Measurements from ENCODE around the gene CHORDC1. TPM values are rescaled to one million over a fixed set of nuclear protein-coding genes. Genes with fewer than 3 reads are reported as not detected.
"Not testable (repeated sequence)": the region's sequence is repeated elsewhere in the genome, so short reads cannot be mapped to it uniquely, and the experiment has no call there.

The CHORDC1 gene
- total RNA-seq, 1 donor from 2014 or later: 21.4 TPM

GRCh38 chr11:90192869-90193582 lies 29.8 kb downstream of the CHORDC1 start:
- no peak overlapping the region for H3K27ac ChIP-seq (ENCODE audit: low read depth, low read length)
- H3K36me3 ChIP-seq (ENCODE audit: control insufficient read depth in 3 of 3, insufficient read depth in 3 of 3, low read length in 3 of 3): peaks cover 0 to 4% (median 0%) of the 10 kb centered on the region in 3 donors

GRCh38 chr11:90189011-90189410 lies 33.8 kb downstream of the CHORDC1 start:
- H3K4me1 ChIP-seq (ENCODE audit: control insufficient read depth in 3 of 3, insufficient read depth in 3 of 3, low read length in 3 of 3): no peaks in the 10 kb centered on the region
- no peaks in the 10 kb centered on the region for H3K36me3 ChIP-seq (ENCODE audit: control insufficient read depth in 3 of 3, insufficient read depth in 3 of 3, low read length in 3 of 3)
- no peak overlapping the region for H3K4me3 ChIP-seq (ENCODE audit: low read length in 3 of 3)
- no peak overlapping the region for H3K27ac ChIP-seq (ENCODE audit: low read depth, low read length)
- no peak overlapping the region for H3K9ac ChIP-seq (ENCODE audit: low read depth in 1 of 3, low read length in 3 of 3)
- no peaks in the 10 kb centered on the region for H3K27me3 ChIP-seq (ENCODE audit: control insufficient read depth in 3 of 3, insufficient read depth in 3 of 3, low read length in 3 of 3)
- no peaks in the 10 kb centered on the region for H3K9me3 ChIP-seq (ENCODE audit: control insufficient read depth in 3 of 3, low read length in 3 of 3)

More at GRCh38 chr11:90192869-90193582, 29.8 kb downstream of the CHORDC1 start:
- Histone ChIP-seq H3K9ac (ENCODE audit: low read depth in 1 of 3, low read length in 3 of 3) (no peak overlapping the region), H3K27me3 (ENCODE audit: control insufficient read depth in 3 of 3, insufficient read depth in 3 of 3, low read length in 3 of 3) (no peaks in the 10 kb centered on the region), H3K4me1 (ENCODE audit: control insufficient read depth in 3 of 3, insufficient read depth in 3 of 3, low read length in 3 of 3) (no peaks in the 10 kb centered on the region), H3K4me3 (ENCODE audit: low read length in 3 of 3) (no peak overlapping the region), H3K9me3 (ENCODE audit: control insufficient read depth in 3 of 3, low read length in 3 of 3) (no peaks in the 10 kb centered on the region)

GRCh38 chr11:90187839-90188238 lies 35.0 kb downstream of the CHORDC1 start:
- no peak overlapping the region for H3K9ac ChIP-seq (ENCODE audit: low read depth in 1 of 3, low read length in 3 of 3)
- no peak overlapping the region for H3K27ac ChIP-seq (ENCODE audit: low read depth, low read length)
- no peaks in the 10 kb centered on the region for H3K9me3 ChIP-seq (ENCODE audit: control insufficient read depth in 3 of 3, low read length in 3 of 3)
- H3K27me3 ChIP-seq (ENCODE audit: control insufficient read depth in 3 of 3, insufficient read depth in 3 of 3, low read length in 3 of 3): no peaks in the 10 kb centered on the region
- H3K4me3 ChIP-seq (ENCODE audit: low read length in 3 of 3): no peak overlapping the region
- H3K4me1 ChIP-seq (ENCODE audit: control insufficient read depth in 3 of 3, insufficient read depth in 3 of 3, low read length in 3 of 3): no peaks in the 10 kb centered on the region
- no peaks in the 10 kb centered on the region for H3K36me3 ChIP-seq (ENCODE audit: control insufficient read depth in 3 of 3, insufficient read depth in 3 of 3, low read length in 3 of 3)

- Histone ChIP-seq H3K36me3 (ENCODE audit: control insufficient read depth in 3 of 3, insufficient read depth in 3 of 3, low read length in 3 of 3) (peaks cover 0 to 4% (median 0%) of the 10 kb centered on the region in 3 donors), H3K27ac (ENCODE audit: low read depth, low read length) (no peak overlapping the region), H3K9ac (ENCODE audit: low read depth in 1 of 3, low read length in 3 of 3) (no peak overlapping the region), H3K4me1 (ENCODE audit: control insufficient read depth in 3 of 3, insufficient read depth in 3 of 3, low read length in 3 of 3) (no peaks in the 10 kb centered on the region), H3K9me3 (ENCODE audit: control insufficient read depth in 3 of 3, low read length in 3 of 3) (no peaks in the 10 kb centered on the region), H3K27me3 (ENCODE audit: control insufficient read depth in 3 of 3, insufficient read depth in 3 of 3, low read length in 3 of 3) (no peaks in the 10 kb centered on the region), H3K4me3 (ENCODE audit: low read length in 3 of 3) (no peak overlapping the region)
Measured at GRCh38 chr11:90179923-90180322, 42.9 kb downstream of the CHORDC1 start.

DNA sequence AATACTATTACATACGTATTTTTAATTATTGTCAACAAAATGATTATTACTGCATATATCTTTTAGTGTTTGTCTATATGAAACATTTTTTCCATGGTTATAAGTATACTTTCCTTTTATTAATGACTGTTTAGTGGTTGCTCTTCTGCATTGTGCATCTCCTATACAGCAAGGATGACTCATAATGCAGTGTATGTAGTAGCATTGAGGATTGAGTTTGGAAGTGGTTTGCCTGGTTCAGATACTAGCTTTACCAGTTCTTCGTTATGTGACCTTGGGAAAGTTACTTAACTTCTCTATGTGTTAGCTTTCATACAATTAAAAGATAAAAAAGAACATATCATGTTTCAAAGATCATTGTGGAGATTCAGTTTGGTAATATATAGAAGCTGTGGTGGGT lies 44.1 kb downstream of the CHORDC1 start:
- H3K36me3 ChIP-seq (ENCODE audit: control insufficient read depth in 3 of 3, insufficient read depth in 3 of 3, low read length in 3 of 3): peaks cover 0 to 4% (median 0%) of the 10 kb centered on the region in 3 donors
- no peak overlapping the region for H3K4me3 ChIP-seq (ENCODE audit: low read length in 3 of 3)
- H3K27ac ChIP-seq (ENCODE audit: low read depth, low read length): no peak overlapping the region
- no peaks in the 10 kb centered on the region for H3K27me3 ChIP-seq (ENCODE audit: control insufficient read depth in 3 of 3, insufficient read depth in 3 of 3, low read length in 3 of 3)
- no peak overlapping the region for H3K9ac ChIP-seq (ENCODE audit: low read depth in 1 of 3, low read length in 3 of 3)
- H3K4me1 ChIP-seq (ENCODE audit: control insufficient read depth in 3 of 3, insufficient read depth in 3 of 3, low read length in 3 of 3): no peaks in the 10 kb centered on the region
- no peaks in the 10 kb centered on the region for H3K9me3 ChIP-seq (ENCODE audit: control insufficient read depth in 3 of 3, low read length in 3 of 3)

GRCh38 chr11:90176069-90176468 lies 46.8 kb downstream of the CHORDC1 start:
- Histone ChIP-seq H3K4me1 (ENCODE audit: control insufficient read depth in 3 of 3, insufficient read depth in 3 of 3, low read length in 3 of 3) (no peaks in the 10 kb centered on the region), H3K9me3 (ENCODE audit: control insufficient read depth in 3 of 3, low read length in 3 of 3) (no peaks in the 10 kb centered on the region), H3K36me3 (ENCODE audit: control insufficient read depth in 3 of 3, insufficient read depth in 3 of 3, low read length in 3 of 3) (peaks cover 0 to 4% (median 0%) of the 10 kb centered on the region in 3 donors), H3K4me3 (ENCODE audit: low read length in 3 of 3) (no peak overlapping the region), H3K27me3 (ENCODE audit: control insufficient read depth in 3 of 3, insufficient read depth in 3 of 3, low read length in 3 of 3) (no peaks in the 10 kb centered on the region), H3K9ac (ENCODE audit: low read depth in 1 of 3, low read length in 3 of 3) (no peak overlapping the region), H3K27ac (ENCODE audit: low read depth, low read length) (no peak overlapping the region)

DNA sequence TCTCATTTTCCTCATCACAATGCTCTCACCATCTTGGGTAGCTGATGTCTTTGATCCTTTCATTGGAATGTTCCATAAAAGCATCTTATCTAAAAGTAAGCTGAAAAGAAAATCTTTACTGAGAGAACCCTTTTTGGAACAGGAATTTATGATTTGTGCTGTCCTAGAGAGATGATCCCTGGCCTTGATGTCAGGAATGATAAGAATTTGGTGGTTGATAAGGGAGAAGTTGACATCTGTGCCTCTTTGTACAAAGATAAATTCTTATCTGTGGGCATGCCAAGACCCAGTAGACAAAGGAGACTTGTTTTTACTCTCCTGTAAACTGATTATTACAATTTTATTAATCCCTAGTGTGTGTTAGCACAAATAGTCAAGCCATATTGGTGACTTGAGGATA lies 51.5 kb downstream of the CHORDC1 start:
- Histone ChIP-seq H3K4me3 (ENCODE audit: low read length in 3 of 3) (no peak overlapping the region), H3K27ac (ENCODE audit: low read depth, low read length) (no peak overlapping the region), H3K36me3 (ENCODE audit: control insufficient read depth in 3 of 3, insufficient read depth in 3 of 3, low read length in 3 of 3) (peaks cover 0 to 4% (median 0%) of the 10 kb centered on the region in 3 donors), H3K9me3 (ENCODE audit: control insufficient read depth in 3 of 3, low read length in 3 of 3) (no peaks in the 10 kb centered on the region), H3K27me3 (ENCODE audit: control insufficient read depth in 3 of 3, insufficient read depth in 3 of 3, low read length in 3 of 3) (no peaks in the 10 kb centered on the region), H3K4me1 (ENCODE audit: control insufficient read depth in 3 of 3, insufficient read depth in 3 of 3, low read length in 3 of 3) (no peaks in the 10 kb centered on the region), H3K9ac (ENCODE audit: low read depth in 1 of 3, low read length in 3 of 3) (no peak overlapping the region)

GRCh38 chr11:90168571-90168970 lies 54.3 kb downstream of the CHORDC1 start:
- Histone ChIP-seq H3K9ac (ENCODE audit: low read depth in 1 of 3, low read length in 3 of 3) (no peak overlapping the region), H3K9me3 (ENCODE audit: control insufficient read depth in 3 of 3, low read length in 3 of 3) (no peaks in the 10 kb centered on the region), H3K27ac (ENCODE audit: low read depth, low read length) (no peak overlapping the region)

GRCh38 chr11:90167704-90168103 lies 55.1 kb downstream of the CHORDC1 start:
- H3K9ac ChIP-seq (ENCODE audit: low read depth in 1 of 3, low read length in 3 of 3); H3K36me3 ChIP-seq (ENCODE audit: control insufficient read depth in 3 of 3, insufficient read depth in 3 of 3, low read length in 3 of 3); H3K27me3 ChIP-seq (ENCODE audit: control insufficient read depth in 3 of 3, insufficient read depth in 3 of 3, low read length in 3 of 3); H3K27ac ChIP-seq (ENCODE audit: low read depth, low read length); H3K4me3 ChIP-seq (ENCODE audit: low read length in 3 of 3); H3K4me1 ChIP-seq (ENCODE audit: control insufficient read depth in 3 of 3, insufficient read depth in 3 of 3, low read length in 3 of 3); H3K9me3 ChIP-seq (ENCODE audit: control insufficient read depth in 3 of 3, low read length in 3 of 3): not testable (repeated sequence)

More at GRCh38 chr11:90168571-90168970, 54.3 kb downstream of the CHORDC1 start:
- peaks cover 0 to 4% (median 0%) of the 10 kb centered on the region in 3 donors for H3K36me3 ChIP-seq (ENCODE audit: control insufficient read depth in 3 of 3, insufficient read depth in 3 of 3, low read length in 3 of 3)
- H3K4me1 ChIP-seq (ENCODE audit: control insufficient read depth in 3 of 3, insufficient read depth in 3 of 3, low read length in 3 of 3): no peaks in the 10 kb centered on the region
- H3K4me3 ChIP-seq (ENCODE audit: low read length in 3 of 3): no peak overlapping the region
- H3K27me3 ChIP-seq (ENCODE audit: control insufficient read depth in 3 of 3, insufficient read depth in 3 of 3, low read length in 3 of 3): no peaks in the 10 kb centered on the region

- not testable (repeated sequence) for H3K4me3 ChIP-seq (ENCODE audit: low read length in 3 of 3); H3K9me3 ChIP-seq (ENCODE audit: control insufficient read depth in 3 of 3, low read length in 3 of 3); H3K27me3 ChIP-seq (ENCODE audit: control insufficient read depth in 3 of 3, insufficient read depth in 3 of 3, low read length in 3 of 3); H3K36me3 ChIP-seq (ENCODE audit: control insufficient read depth in 3 of 3, insufficient read depth in 3 of 3, low read length in 3 of 3); H3K4me1 ChIP-seq (ENCODE audit: control insufficient read depth in 3 of 3, insufficient read depth in 3 of 3, low read length in 3 of 3); H3K9ac ChIP-seq (ENCODE audit: low read depth in 1 of 3, low read length in 3 of 3); H3K27ac ChIP-seq (ENCODE audit: low read depth, low read length)
Measured at GRCh38 chr11:90166982-90167573, 55.8 kb downstream of the CHORDC1 start.
